SK-N-SH (cell line): ENCODE results near the gene ABCC3. TPM values are rescaled to one million over a fixed set of nuclear protein-coding genes. Genes with fewer than 3 reads are reported as not detected.

Experiments
- CTCF ChIA-PET: fragments of 300-600, 350-600 bp; formaldehyde crosslinking; extraction: SDS; loops from one replicate; lab custom pipeline; 2021; lab: Yijun Ruan, JAX
- POLR2A ChIA-PET: fragments of 350-600 bp; sonication (Branson Sonifier 250); formaldehyde crosslinking; extraction: SDS; loops from one replicate; lab custom pipeline; 2020; ENCODE audit warnings: antibody characterized with exemption, inconsistent platforms; lab: Yijun Ruan, JAX
- DNase-seq: peaks from one replicate; pipeline ENCODE4 v3.0.0; 2012
- H2AFZ ChIP-seq: fragments of 200-600 bp; sonication (generic); 2 replicates; pipeline ENCODE4 v1.8.1; 2016; ENCODE audit warnings: antibody characterized with exemption, mild to moderate bottlenecking, low read depth
- H3F3A ChIP-seq: fragments of 200-600 bp; sonication (generic); replicated peaks from 2 replicates; pipeline ENCODE3; 2016; ENCODE audit warnings: antibody characterized with exemption, mild to moderate bottlenecking; ENCODE audit not compliant: insufficient read depth
- H3K27ac ChIP-seq, 2 experiments: fragments of 200-500 bp in 1 of 2; fragments of 200-600 bp in 1 of 2; sonication (Bioruptor generic) in 1 of 2; sonication (generic), shearing (Covaris generic) in 1 of 2; 2 replicates each; pipeline versions ENCODE4 v1.5.1 to v1.6.1; 2014 to 2016; ENCODE audit warnings: low read depth in 2 of 2, inconsistent platforms in 1 of 2, low read length in 1 of 2, mild to moderate bottlenecking in 1 of 2, mixed read lengths in 1 of 2
- H3K27me3 ChIP-seq: fragments of 200-600 bp; sonication (generic), shearing (Covaris generic); 2 replicates; pipeline ENCODE4 v1.6.1; 2016; ENCODE audit warnings: mixed run types; ENCODE audit not compliant: insufficient read depth
- H3K36me3 ChIP-seq, 2 experiments: fragments of 200-500 bp in 1 of 2; fragments of 200-600 bp in 1 of 2; sonication (Bioruptor generic) in 1 of 2; sonication (generic) in 1 of 2; replicated peaks in 1 of 2; 2 replicates each; pipeline versions ENCODE3 to v1.5.1; 2014 to 2016; ENCODE audit warnings: low read length in 1 of 2, mild to moderate bottlenecking in 1 of 2; ENCODE audit not compliant: insufficient read depth in 2 of 2, control insufficient read depth in 1 of 2
- H3K4me1 ChIP-seq, 2 experiments: fragments of 200-500 bp in 1 of 2; fragments of 200-600 bp in 1 of 2; sonication (Bioruptor generic) in 1 of 2; sonication (generic), shearing (Covaris generic) in 1 of 2; 2 replicates each; pipeline versions ENCODE4 v1.5.1 to v1.6.1; 2014 to 2016; ENCODE audit warnings: low read depth in 1 of 2, low read length in 1 of 2, mixed run types in 1 of 2; ENCODE audit not compliant: insufficient read depth in 2 of 2, control insufficient read depth in 1 of 2
- H3K4me2 ChIP-seq: fragments of 200-600 bp; sonication (generic), shearing (Covaris generic); 2 replicates; pipeline ENCODE4 v1.6.1; 2017; ENCODE audit warnings: mixed run types
- H3K4me3 ChIP-seq, 2 experiments: fragments of 200-500 bp in 1 of 2; fragments of 200-600 bp in 1 of 2; sonication (Bioruptor generic) in 1 of 2; sonication (generic), shearing (Covaris generic) in 1 of 2; 2 replicates each; pipeline versions ENCODE4 v1.5.1 to v1.8.1; 2014 to 2016; ENCODE audit warnings: low read depth in 2 of 2, inconsistent platforms in 1 of 2, low read length in 1 of 2, mild to moderate bottlenecking in 1 of 2, mixed read lengths in 1 of 2, moderate library complexity in 1 of 2
- H3K79me2 ChIP-seq: fragments of 200-600 bp; sonication (generic); 2 replicates; pipeline ENCODE4 v1.8.1; 2017; ENCODE audit warnings: mild to moderate bottlenecking; ENCODE audit not compliant: insufficient read depth
- H3K9ac ChIP-seq: fragments of 200-600 bp; sonication (generic); 2 replicates; pipeline ENCODE4 v1.6.1; 2017; ENCODE audit warnings: mixed run types
- H3K9me2 ChIP-seq: fragments of 200-600 bp; sonication (generic); 2 replicates; pipeline ENCODE4 v1.6.1; 2017; ENCODE audit warnings: mixed run types
- H3K9me3 ChIP-seq: fragments of 200-600 bp; sonication (generic); 2 replicates; pipeline ENCODE4 v1.6.1; 2017; ENCODE audit warnings: mixed run types, mild to moderate bottlenecking, moderate library complexity
- H4K20me1 ChIP-seq: fragments of 200-600 bp; sonication (generic); 2 replicates; pipeline ENCODE4 v1.6.1; 2017; ENCODE audit warnings: mild to moderate bottlenecking, mixed run types; ENCODE audit not compliant: insufficient read depth
- CHD2 ChIP-seq: fragments of 150-350 bp; IDR thresholded peaks from 2 replicates; pipeline ENCODE4 v1.6.1; 2018; ENCODE audit warnings: low read length; ENCODE audit not compliant: partially characterized antibody
- ELF1 ChIP-seq: IDR thresholded peaks from 2 replicates; pipeline ENCODE4 v1.4.0; 2012
- EZH2phosphoT487 ChIP-seq: fragments of 200-600 bp; sonication (generic); IDR thresholded peaks from 2 replicates; pipeline ENCODE4 v1.6.1; 2017; ENCODE audit warnings: low read depth, mixed run types, mild to moderate bottlenecking, antibody characterized with exemption, moderate library complexity, borderline replicate concordance
- GABPA ChIP-seq: IDR thresholded peaks from 2 replicates; pipeline ENCODE4 v1.4.0; 2012; ENCODE audit warnings: low read depth, mild to moderate bottlenecking
- GATA2 ChIP-seq: sonication (generic); formaldehyde crosslinking; IDR thresholded peaks from 2 replicates; pipeline ENCODE4 v1.5.0; 2020; ENCODE audit warnings: mild to moderate bottlenecking, missing genetic modification reagents
- MEF2A ChIP-seq: IDR thresholded peaks from 2 replicates; pipeline ENCODE4 v1.4.0; 2012; ENCODE audit warnings: low read depth, borderline replicate concordance
- NRF1 ChIP-seq: IDR thresholded peaks from 2 replicates; pipeline ENCODE4 v1.6.1; 2012; ENCODE audit warnings: low read depth, mild to moderate bottlenecking, low read length
- PBX3 ChIP-seq: IDR thresholded peaks from 2 replicates; pipeline ENCODE4; 2012
- POLR2AphosphoS5 ChIP-seq: IDR thresholded peaks from 2 replicates; pipeline ENCODE4 v1.6.1; 2012; ENCODE audit warnings: low read depth, low read length
- RCOR1 ChIP-seq: fragments of 150-350 bp; IDR thresholded peaks from 2 replicates; pipeline ENCODE4 v1.6.1; 2017; ENCODE audit warnings: antibody characterized with exemption, low read length
- TAF1 ChIP-seq: IDR thresholded peaks from 2 replicates; pipeline ENCODE4 v1.6.1; 2012; ENCODE audit warnings: low read depth, mild to moderate bottlenecking, low read length, moderate library complexity, borderline replicate concordance
- TCF12 ChIP-seq: IDR thresholded peaks from 2 replicates; pipeline ENCODE4 v1.4.0; 2012
- YY1 ChIP-seq: IDR thresholded peaks from 2 replicates; pipeline ENCODE4 v1.4.0; 2012; ENCODE audit warnings: low read depth, mild to moderate bottlenecking
- WGBS: methylation state at CpG from one replicate; pipeline ENCODE4 v1.1.6; 2017; ENCODE audit warnings: low lambda C conversion rate; 5-methylcytosine and 5-hydroxymethylcytosine counted together
- polyA plus RNA-seq, 3 experiments: library from polyadenylated mRNA; depleted of rRNA; stranded (reverse); fragments of >200 nt; gene quantifications; 2 replicates each; pipeline ENCODE4 v1.2.3, GENCODE V29; 2012
- TF ChIP-seq, protein P1 (sequence below): IDR thresholded peaks from 2 replicates; pipeline ENCODE4 v1.4.0; 2012; ENCODE audit warnings: low read depth, borderline replicate concordance
- TF ChIP-seq, protein P2 (sequence below): fragments of 150-350 bp; IDR thresholded peaks from 2 replicates; pipeline ENCODE4 v1.6.1; 2017; ENCODE audit warnings: antibody characterized with exemption, low read length, low read depth, borderline replicate concordance

The ABCC3 gene
- polyA plus RNA-seq, 1 of the 3 experiments (the other 2 are of a cell fraction): 185 TPM

DNA sequence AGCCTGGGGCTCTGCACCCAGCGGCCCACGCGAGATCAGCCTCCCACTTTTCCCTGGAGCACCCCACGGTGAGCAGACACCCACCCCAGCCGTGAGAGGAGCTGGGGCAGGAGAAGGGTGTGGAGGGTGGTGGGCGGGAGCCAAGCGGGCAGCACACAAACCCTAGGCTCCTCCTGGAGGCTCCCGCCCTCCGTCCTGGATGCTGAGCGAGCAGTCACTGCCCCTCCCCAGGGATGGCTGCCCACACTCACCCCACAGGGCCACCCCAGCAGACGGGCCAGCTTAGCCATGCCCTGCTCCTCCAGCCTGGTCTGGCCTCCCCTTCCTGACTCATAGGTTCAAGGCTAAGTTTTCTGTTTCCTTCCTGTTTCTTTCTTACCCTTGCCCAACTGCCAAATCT, 15.7 kb upstream of the ABCC3 start:
- Histone ChIP-seq H3K9me2 (no peaks in the 10 kb centered on the region), H4K20me1 (no peaks in the 10 kb centered on the region), H3K36me3 (no peaks in the 10 kb centered on the region), H3K27me3 (no peaks in the 10 kb centered on the region), H3K4me1 (peaks cover 6 to 33% of the 10 kb centered on the region in 2 experiments; a peak in 2 of 4 replicates), H3K4me2 (no peak overlapping the region), H3K9me3 (no peaks in the 10 kb centered on the region), H3F3A (no peaks in the 10 kb centered on the region), H3K4me3 (no peak overlapping the region), H2AFZ (peak overlapping the region; percentile 73; the same call in 1 of the 2 replicates), H3K9ac (no peak overlapping the region), H3K79me2 (no peaks in the 10 kb centered on the region), H3K27ac (no peak overlapping the region)
- WGBS: 92% methylated on average over 8 of the region's 11 CpGs
- POLR2A ChIA-PET: no interaction called here
- no peak for DNase-seq
- CTCF ChIA-PET: interaction anchor here (0.5 to 22.2 kb wide), 7 partner anchors 7 to 136 kb away, joined by 3 to 1212 read pairs (median 10); partner anchors contain the start of genes ABCC3, CACNA1G and SPATA20
- TF ChIP-seq, protein P1, sequence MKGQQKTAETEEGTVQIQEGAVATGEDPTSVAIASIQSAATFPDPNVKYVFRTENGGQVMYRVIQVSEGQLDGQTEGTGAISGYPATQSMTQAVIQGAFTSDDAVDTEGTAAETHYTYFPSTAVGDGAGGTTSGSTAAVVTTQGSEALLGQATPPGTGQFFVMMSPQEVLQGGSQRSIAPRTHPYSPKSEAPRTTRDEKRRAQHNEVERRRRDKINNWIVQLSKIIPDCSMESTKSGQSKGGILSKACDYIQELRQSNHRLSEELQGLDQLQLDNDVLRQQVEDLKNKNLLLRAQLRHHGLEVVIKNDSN: no peak
- TF ChIP-seq MEF2A: no peak

DNA sequence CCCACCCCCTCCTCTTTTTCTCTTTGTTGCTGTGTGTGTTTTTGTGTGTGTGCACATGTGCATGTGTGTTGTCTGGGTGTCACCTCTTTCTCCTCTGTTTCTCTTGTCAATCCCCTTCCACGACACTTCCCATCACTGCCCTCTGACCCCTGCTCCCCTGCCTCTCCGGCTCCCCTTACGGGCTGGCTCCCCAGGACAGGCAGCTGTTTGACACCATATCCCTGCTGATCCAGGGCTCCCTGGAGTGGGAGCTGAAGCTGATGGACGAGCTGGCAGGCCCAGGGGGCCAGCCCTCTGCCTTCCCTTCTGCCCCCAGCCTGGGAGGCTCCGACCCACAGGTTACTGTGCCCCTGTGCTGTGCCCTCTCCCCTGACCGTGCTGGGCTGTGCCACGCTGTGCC, 15.2 kb upstream of the ABCC3 start:
- Histone ChIP-seq H3K27me3 (no peaks in the 10 kb centered on the region), H3F3A (no peaks in the 10 kb centered on the region), H3K9me3 (no peaks in the 10 kb centered on the region), H4K20me1 (no peaks in the 10 kb centered on the region), H3K79me2 (no peaks in the 10 kb centered on the region), H3K4me2 (peak overlapping the region; percentile 20; the same call in 1 of the 2 replicates), H2AFZ (peak overlapping the region; percentile 73), H3K36me3 (no peaks in the 10 kb centered on the region), H3K9me2 (no peaks in the 10 kb centered on the region), H3K4me1 (peaks cover 6 to 28% of the 10 kb centered on the region in 2 experiments; a peak in 2 of 4 replicates), H3K9ac (no peak overlapping the region), H3K4me3 (no peak overlapping the region), H3K27ac (no peak overlapping the region)
- TF ChIP-seq, protein P2, sequence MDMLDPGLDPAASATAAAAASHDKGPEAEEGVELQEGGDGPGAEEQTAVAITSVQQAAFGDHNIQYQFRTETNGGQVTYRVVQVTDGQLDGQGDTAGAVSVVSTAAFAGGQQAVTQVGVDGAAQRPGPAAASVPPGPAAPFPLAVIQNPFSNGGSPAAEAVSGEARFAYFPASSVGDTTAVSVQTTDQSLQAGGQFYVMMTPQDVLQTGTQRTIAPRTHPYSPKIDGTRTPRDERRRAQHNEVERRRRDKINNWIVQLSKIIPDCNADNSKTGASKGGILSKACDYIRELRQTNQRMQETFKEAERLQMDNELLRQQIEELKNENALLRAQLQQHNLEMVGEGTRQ: no peak
- TF ChIP-seq, protein P1: no peak
- TF ChIP-seq GABPA (no peak), PBX3 (no peak), ELF1 (no peak), RCOR1 (no peak), YY1 (no peak), TAF1 (no peak), GATA2 (CRISPR knock-in tag) (no peak), POLR2AphosphoS5 (no peak), TCF12 (no peak), NRF1 (no peak), CHD2 (no peak), EZH2phosphoT487 (no peak)
- 86% methylated on average over 5 of the region's 7 CpGs for WGBS
- POLR2A ChIA-PET: no interaction called here
- DNase-seq: no peak
- CTCF ChIA-PET: interaction anchor here (0.7 to 22.2 kb wide), 10 partner anchors 7 to 73 kb away, joined by 3 to 1212 read pairs (median 7); partner anchors contain the start of genes ABCC3, CACNA1G and SPATA20
